ENCODE data around the gene MYO1C. TPM values are rescaled to one million over a fixed set of nuclear protein-coding genes. Genes with fewer than 3 reads are reported as not detected.

MYO1C gene
- total and polyA plus RNA-seq, 9 of the 15 experiments (the other 6 are each of a cell fraction or from before 2014, with no cell fraction given) = 0.46 to 32.5 (median 11.6) TPM

DNA sequence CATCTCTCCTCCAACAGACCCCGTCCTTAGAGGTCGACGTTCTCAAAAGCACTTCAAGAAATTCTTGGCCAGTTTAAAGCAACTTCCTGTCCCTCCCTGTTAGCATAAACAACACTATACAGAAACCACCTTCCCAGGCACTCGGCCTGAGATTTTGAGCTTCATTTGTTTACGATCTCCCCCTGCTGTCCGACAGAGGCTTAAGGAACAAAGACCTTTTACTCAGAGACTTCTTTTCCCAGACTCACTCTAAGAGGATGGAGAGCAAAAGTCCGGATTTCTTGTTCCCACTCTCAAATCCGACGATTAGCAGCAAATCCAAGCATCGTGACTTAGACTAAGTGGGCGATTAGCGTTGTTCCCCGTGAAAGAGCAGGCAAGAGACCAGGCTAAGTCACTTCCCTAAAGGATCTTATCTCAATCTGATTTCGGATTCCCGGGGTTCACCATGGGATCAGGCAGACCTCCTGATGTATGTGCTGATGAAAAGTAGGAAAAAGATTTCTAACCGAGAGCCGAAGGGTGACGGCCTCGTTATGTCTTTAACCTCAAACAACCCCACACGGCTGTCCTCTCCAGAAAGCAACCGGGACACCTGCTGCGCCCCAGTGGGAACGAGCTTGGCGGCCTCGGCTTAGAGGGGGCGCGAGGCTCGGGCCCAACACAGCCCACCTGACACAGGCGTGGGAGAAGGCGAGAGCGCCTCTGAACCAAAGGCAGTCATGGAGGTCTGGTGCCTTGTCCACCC is 23.3 kb upstream of the MYO1C start (continued):
- TF ChIP-seq, protein P1, sequence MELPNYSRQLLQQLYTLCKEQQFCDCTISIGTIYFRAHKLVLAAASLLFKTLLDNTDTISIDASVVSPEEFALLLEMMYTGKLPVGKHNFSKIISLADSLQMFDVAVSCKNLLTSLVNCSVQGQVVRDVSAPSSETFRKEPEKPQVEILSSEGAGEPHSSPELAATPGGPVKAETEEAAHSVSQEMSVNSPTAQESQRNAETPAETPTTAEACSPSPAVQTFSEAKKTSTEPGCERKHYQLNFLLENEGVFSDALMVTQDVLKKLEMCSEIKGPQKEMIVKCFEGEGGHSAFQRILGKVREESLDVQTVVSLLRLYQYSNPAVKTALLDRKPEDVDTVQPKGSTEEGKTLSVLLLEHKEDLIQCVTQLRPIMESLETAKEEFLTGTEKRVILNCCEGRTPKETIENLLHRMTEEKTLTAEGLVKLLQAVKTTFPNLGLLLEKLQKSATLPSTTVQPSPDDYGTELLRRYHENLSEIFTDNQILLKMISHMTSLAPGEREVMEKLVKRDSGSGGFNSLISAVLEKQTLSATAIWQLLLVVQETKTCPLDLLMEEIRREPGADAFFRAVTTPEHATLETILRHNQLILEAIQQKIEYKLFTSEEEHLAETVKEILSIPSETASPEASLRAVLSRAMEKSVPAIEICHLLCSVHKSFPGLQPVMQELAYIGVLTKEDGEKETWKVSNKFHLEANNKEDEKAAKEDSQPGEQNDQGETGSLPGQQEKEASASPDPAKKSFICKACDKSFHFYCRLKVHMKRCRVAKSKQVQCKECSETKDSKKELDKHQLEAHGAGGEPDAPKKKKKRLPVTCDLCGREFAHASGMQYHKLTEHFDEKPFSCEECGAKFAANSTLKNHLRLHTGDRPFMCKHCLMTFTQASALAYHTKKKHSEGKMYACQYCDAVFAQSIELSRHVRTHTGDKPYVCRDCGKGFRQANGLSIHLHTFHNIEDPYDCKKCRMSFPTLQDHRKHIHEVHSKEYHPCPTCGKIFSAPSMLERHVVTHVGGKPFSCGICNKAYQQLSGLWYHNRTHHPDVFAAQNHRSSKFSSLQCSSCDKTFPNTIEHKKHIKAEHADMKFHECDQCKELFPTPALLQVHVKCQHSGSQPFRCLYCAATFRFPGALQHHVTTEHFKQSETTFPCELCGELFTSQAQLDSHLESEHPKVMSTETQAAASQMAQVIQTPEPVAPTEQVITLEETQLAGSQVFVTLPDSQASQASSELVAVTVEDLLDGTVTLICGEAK (IDR thresholded peaks at IDR 0.05) = no peak
- TF ChIP-seq, protein P1 (CRISPR knock-in tag; IDR thresholded peaks at IDR 0.05) = no peak
- peak; percentile 69 to 83 for TF ChIP-seq RAD21 (CRISPR knock-in tag; conservative IDR thresholded peaks at IDR 0.05 in 1 of 2, IDR thresholded peaks at IDR 0.05 in 1 of 2)
- TF ChIP-seq PHB2 (IDR thresholded peaks at IDR 0.05; ENCODE audit: low read depth) = no peak
- no peak for TF ChIP-seq ZNF212 (CRISPR knock-in tag; IDR thresholded peaks at IDR 0.05)
- no peak for TF ChIP-seq EGR1 (conservative IDR thresholded peaks at IDR 0.05)
- no peak for TF ChIP-seq ZNF274 (IDR thresholded peaks at IDR 0.05; ENCODE audit: borderline replicate concordance, low read depth, low read length)
- no peak for TF ChIP-seq ZNF311 (CRISPR knock-in tag; IDR thresholded peaks at IDR 0.05)
- TF ChIP-seq POLR2B (IDR thresholded peaks at IDR 0.05; ENCODE audit: low read depth, partially characterized antibody) = no peak
- 0 out of 2 replicates have a peak, but pooled peaks have one; percentile 23 for TF ChIP-seq ZNF282 (CRISPR knock-in tag; IDR thresholded peaks at IDR 0.05)
- TF ChIP-seq ZFP1 (CRISPR knock-in tag; IDR thresholded peaks at IDR 0.05) = no peak
- no peak for TF ChIP-seq RBM34 (IDR thresholded peaks at IDR 0.05; ENCODE audit: borderline replicate concordance, insufficient read depth, low read length)
